CD4-positive, alpha-beta T cell treated with Interleukin-4 for 1 hour (primary cell): ENCODE data around the gene CSF1.
"Not testable (repeated sequence)": the region's sequence is repeated elsewhere in the genome, so short reads cannot be mapped to it uniquely, and the experiment has no call there.

ENCODE experiments used
- DNase-seq, 2 donors: peaks; one replicate each; pipeline ENCODE4 v3.0.0-alpha.2; 2020 to 2022

The CSF1 gene

GRCh38 chr1:109942434-109942833 lies 31.8 kb downstream of the CSF1 start:
- DNase-seq: no peak

GRCh38 chr1:109944541-109944940 lies 33.9 kb downstream of the CSF1 start:
- no peak for DNase-seq

GRCh38 chr1:109946511-109946910 lies 35.9 kb downstream of the CSF1 start:
- DNase-seq: no peak

- DNase-seq: no peak
These were observed 37.1 kb downstream of the CSF1 start for GRCh38 chr1:109947582-109948284.

DNA sequence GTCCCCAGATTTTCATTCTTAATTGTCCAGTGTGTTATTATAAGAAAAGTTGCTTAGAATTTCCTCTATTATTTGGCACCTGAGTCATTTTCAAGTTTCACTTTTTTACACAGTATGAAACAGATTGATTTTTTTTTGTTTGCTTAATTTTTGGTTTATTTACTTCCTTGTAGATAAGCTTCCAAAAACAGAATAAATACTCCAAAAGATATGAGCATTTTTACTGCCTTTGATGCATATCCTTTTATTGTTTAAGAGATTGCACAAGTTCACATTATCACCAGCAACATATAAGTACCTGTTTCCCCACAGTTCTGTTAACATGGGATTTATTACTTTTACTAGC lies 37.6 kb downstream of the CSF1 start:
- DNase-seq: no peak

DNA sequence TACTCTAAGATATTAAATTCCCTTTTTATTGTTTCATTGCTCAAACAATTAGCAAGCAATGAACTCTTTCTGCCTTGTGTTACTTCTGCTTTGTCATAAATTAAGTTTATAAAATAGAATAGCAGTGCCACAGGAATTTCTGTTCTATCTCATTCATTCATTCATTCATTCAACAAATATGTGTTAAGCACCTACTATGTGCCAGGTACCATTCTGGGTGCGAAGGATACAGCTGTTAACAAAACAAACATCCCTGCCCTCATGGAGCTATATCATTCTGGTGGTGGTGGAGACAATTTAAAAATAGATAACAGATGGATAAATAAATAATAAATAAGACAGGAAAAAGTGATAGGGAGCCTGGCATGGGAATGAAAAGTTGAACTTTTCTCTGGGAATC lies 39.4 kb downstream of the CSF1 start:
- DNase-seq: no peak

- DNase-seq: no peak
These were observed 39.9 kb downstream of the CSF1 start for GRCh38 chr1:109950509-109950908.

- not testable (repeated sequence) for DNase-seq
These were observed 40.9 kb downstream of the CSF1 start for GRCh38 chr1:109951501-109951900.

DNA sequence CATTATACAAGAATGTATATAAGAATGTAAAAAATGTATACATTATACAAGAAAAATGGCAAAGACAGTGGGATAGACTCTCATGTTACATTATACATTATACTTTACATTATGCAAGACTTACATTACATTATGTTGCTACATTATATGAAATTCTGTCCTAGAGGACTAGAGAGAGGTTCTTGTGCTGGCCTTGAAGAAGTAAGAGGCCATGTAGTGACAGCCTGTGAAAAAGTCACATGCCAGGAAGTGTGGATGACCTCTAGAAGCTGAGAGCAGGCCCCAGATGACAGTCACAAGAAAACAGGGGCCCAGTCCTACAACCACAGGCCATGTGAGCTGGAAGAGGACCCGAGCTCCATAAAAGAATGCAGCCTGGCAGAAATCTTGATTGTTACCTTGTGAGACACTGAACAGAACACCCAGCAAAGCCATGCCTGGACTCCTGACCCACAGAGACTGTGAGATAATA lies 43.4 kb downstream of the CSF1 start:
- no peak for DNase-seq

GRCh38 chr1:109959632-109959973 lies 49.0 kb downstream of the CSF1 start:
- DNase-seq: no peak

DNA sequence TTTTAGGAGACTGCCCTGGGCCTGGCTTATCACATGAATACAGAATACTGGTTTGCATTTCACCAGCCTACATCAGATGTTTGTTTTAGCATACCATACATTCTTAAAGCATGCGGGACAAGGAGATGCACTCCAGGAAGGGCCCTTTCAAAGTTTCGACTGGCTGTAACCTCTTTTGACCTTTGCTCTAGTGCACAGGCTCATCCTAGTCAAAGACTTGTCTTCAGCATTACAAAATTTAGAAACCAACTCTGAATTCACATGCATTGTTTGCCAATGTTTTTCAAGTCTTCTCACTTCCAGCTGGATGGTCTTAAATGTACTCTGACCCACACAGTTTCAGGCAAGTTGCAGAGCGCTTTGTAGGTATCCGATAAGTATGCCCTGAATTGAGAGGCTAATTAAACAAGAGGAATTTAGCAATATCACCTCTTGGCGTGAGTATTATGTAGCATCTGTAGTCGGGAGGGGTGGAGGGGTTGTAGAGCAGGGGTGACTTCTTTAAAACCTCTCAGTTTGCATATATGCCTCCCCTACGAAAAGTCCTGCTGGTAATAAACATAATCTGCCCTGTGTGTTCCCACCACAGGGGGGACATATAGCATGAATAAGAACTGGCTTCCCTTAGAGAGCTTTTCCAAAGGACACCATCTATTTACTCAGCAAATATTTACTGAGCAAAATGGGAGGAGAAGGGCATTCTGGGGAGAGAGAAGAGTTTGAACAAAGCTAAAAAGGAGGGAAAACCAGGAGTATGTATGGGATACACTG lies 49.5 kb downstream of the CSF1 start:
- DNase-seq: no peak

- DNase-seq: no peak
These were observed 50.1 kb downstream of the CSF1 start for GRCh38 chr1:109960745-109961094.

DNA sequence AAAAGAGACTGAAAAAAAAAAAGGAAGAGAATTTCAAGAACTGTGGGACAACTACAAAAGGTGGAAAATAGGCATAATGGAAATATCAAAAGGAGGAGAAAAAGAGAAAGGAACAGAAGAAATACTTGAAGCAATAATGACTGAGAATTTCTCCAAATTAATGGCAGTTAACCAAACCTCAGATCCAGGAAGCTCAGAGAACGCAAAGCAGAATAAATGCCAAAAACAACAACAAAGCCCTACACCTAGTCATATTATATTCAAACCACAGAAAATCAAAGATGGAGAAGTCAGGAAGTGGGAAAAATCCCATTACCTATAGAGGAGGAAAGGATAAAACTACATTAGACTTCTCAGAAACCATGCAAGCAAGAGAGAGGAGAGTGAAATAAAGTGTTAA lies 53.2 kb downstream of the CSF1 start:
- no peak for DNase-seq

GRCh38 chr1:109969146-109969829 lies 58.6 kb downstream of the CSF1 start:
- no peak for DNase-seq

- no peak for DNase-seq
These were observed 59.3 kb downstream of the CSF1 start for GRCh38 chr1:109969907-109970306.

DNA sequence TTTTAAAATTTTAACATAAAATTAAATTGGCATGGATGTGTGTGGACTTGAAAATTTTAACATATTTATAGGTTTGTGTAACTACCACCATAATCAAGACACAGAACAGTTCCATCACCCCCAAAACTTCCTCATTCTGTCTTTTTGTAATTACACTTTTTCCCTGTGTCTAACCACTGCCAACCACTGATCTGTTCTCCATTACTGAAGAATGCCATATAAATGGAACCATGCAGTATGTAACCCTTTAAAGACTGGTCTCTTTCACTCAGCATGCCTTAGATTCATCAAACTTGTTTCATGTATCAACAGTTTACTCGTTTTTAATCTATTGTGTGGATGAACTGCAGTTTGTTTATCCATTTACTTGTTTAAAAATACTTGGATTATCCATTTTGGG lies 60.9 kb downstream of the CSF1 start:
- no peak for DNase-seq

DNA sequence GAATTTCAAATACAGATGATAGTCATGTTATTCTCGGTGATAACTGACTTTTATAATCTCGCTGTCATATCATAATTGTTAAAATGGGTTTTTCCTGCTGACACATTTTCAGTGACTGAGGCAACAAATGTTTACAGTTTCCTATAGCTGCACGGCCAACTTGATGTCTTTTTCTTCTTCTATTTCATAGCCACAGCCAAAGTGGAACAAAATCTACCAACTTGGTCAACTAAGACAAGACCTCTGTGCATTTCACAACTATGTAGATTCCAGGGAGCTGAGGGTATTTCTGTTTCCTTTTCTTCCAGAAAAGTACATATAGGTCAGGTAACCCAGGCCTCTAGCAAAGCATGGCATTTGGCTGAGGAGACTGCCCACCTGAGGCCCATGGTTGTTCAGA lies 63.5 kb downstream of the CSF1 start:
- no peak for DNase-seq

DNA sequence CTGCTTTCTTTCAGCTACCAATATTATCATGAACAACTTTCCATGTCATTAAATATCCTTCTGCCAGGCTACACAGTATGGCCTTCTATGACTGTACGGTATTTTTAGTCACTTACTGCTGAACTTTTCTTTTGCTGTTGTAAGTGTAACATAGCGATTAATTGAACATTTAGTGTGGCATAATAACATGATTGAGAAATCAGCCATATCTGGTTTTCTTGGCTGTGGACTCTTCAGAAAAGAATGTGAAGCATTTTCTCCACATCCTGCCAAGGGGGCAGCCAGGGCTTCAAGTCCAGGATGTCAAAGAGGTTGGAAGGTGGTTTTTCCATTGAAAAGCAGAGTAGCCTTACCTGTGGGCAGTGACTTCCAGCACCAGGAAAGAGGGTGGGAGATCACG lies 65.1 kb downstream of the CSF1 start:
- no peak for DNase-seq

GRCh38 chr1:109976762-109977161 lies 66.1 kb downstream of the CSF1 start:
- no peak for DNase-seq

GRCh38 chr1:109977225-109977624 lies 66.6 kb downstream of the CSF1 start:
- no peak for DNase-seq

DNA sequence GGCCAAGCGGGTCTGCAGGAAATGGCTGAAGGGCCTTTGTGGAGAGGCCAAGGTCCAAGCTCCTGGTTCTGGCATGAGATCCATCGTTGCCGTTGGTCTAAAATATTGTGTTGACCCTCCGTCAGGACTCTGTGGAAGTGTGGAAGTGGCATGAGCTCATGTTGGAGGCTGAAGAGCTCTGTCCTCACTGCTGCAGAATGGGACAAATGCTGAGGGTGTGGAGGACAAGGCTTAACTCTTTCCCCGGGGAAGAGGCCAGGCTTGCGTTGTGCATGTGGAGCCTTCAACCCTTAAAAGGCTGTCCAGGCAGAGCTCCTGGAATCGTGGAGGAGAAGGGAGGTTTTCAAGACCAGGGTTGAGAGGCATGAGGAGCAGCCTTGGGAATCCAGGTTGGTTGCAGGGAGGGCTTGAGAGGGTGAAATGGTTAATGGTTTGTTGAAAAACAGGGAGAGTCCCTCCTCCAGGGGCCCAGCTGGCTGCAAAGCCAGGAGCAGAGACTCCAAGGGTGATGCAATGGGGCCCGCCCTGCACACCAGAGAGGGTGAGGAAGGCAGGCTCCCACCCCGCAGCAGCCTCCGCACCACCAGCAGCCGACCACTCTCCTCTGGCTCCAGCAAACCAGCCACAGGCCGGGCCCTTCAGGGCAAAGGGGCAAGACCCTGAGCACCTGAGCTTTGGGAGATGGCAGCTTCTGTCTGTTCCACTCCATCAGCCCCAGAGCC lies 67.2 kb downstream of the CSF1 start:
- no peak for DNase-seq

DNA sequence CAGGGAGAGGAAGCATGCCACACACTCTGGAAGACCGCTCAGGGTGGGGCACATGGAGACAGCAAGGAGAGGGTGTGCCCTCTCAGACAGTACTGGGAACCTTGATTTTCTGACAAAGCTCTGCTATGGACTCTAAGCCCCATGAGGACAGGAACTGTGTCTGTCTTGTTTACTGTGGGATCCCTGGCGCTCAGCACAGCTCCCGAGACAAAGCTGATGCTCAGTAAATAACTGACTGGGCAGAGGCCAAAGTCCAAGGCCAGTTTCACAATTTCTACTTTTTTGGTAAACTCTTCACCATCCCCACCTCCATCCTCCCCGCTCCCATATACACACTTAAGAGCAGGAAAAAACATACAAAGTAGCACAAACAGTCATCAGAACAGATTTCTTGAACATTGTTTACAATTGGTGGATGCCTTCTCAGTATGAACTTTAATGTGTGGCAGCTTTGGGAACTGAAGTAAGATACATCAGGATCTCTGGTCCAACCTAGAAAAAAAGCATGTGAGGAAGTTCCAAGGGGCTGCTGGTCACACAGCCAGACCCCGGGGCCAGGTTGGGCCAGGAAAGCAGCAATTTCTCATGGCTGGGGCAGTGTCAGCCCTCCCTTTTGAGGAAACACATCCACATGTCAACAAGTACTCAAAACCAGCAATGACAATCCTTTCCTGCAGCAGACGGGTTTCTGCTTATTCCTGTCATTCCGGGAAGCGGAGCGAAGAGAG lies 68.3 kb downstream of the CSF1 start:
- DNase-seq: no peak
